SK-N-SH (cell line): ENCODE measurements around the gene CD53. TPM values are rescaled to one million over a fixed set of nuclear protein-coding genes. Genes with fewer than 3 reads are reported as not detected.

Source experiments
- CTCF ChIA-PET: fragments of 300-600, 350-600 bp; formaldehyde crosslinking; extraction: SDS; loops from one replicate; lab custom pipeline; 2021; lab: Yijun Ruan, JAX
- POLR2A ChIA-PET: fragments of 350-600 bp; sonication (Branson Sonifier 250); formaldehyde crosslinking; extraction: SDS; loops from one replicate; lab custom pipeline; 2020; ENCODE audit warnings: antibody characterized with exemption, inconsistent platforms; lab: Yijun Ruan, JAX
- DNase-seq: peaks from one replicate; pipeline ENCODE4 v3.0.0; 2012
- H2AFZ ChIP-seq: fragments of 200-600 bp; sonication (generic); 2 replicates; pipeline ENCODE4 v1.8.1; 2016; ENCODE audit warnings: antibody characterized with exemption, mild to moderate bottlenecking, low read depth
- H3F3A ChIP-seq: fragments of 200-600 bp; sonication (generic); replicated peaks from 2 replicates; pipeline ENCODE3; 2016; ENCODE audit warnings: antibody characterized with exemption, mild to moderate bottlenecking; ENCODE audit not compliant: insufficient read depth
- H3K27ac ChIP-seq, 2 experiments: fragments of 200-500 bp in 1 of 2; fragments of 200-600 bp in 1 of 2; sonication (Bioruptor generic) in 1 of 2; sonication (generic), shearing (Covaris generic) in 1 of 2; 2 replicates each; pipeline versions ENCODE4 v1.5.1 to v1.6.1; 2014 to 2016; ENCODE audit warnings: low read depth in 2 of 2, inconsistent platforms in 1 of 2, low read length in 1 of 2, mild to moderate bottlenecking in 1 of 2, mixed read lengths in 1 of 2
- H3K27me3 ChIP-seq: fragments of 200-600 bp; sonication (generic), shearing (Covaris generic); 2 replicates; pipeline ENCODE4 v1.6.1; 2016; ENCODE audit warnings: mixed run types; ENCODE audit not compliant: insufficient read depth
- H3K36me3 ChIP-seq, 2 experiments: fragments of 200-500 bp in 1 of 2; fragments of 200-600 bp in 1 of 2; sonication (Bioruptor generic) in 1 of 2; sonication (generic) in 1 of 2; replicated peaks in 1 of 2; 2 replicates each; pipeline versions ENCODE3 to v1.5.1; 2014 to 2016; ENCODE audit warnings: low read length in 1 of 2, mild to moderate bottlenecking in 1 of 2; ENCODE audit not compliant: insufficient read depth in 2 of 2, control insufficient read depth in 1 of 2
- H3K4me1 ChIP-seq, 2 experiments: fragments of 200-500 bp in 1 of 2; fragments of 200-600 bp in 1 of 2; sonication (Bioruptor generic) in 1 of 2; sonication (generic), shearing (Covaris generic) in 1 of 2; 2 replicates each; pipeline versions ENCODE4 v1.5.1 to v1.6.1; 2014 to 2016; ENCODE audit warnings: low read depth in 1 of 2, low read length in 1 of 2, mixed run types in 1 of 2; ENCODE audit not compliant: insufficient read depth in 2 of 2, control insufficient read depth in 1 of 2
- H3K4me2 ChIP-seq: fragments of 200-600 bp; sonication (generic), shearing (Covaris generic); 2 replicates; pipeline ENCODE4 v1.6.1; 2017; ENCODE audit warnings: mixed run types
- H3K4me3 ChIP-seq, 2 experiments: fragments of 200-500 bp in 1 of 2; fragments of 200-600 bp in 1 of 2; sonication (Bioruptor generic) in 1 of 2; sonication (generic), shearing (Covaris generic) in 1 of 2; 2 replicates each; pipeline versions ENCODE4 v1.5.1 to v1.8.1; 2014 to 2016; ENCODE audit warnings: low read depth in 2 of 2, inconsistent platforms in 1 of 2, low read length in 1 of 2, mild to moderate bottlenecking in 1 of 2, mixed read lengths in 1 of 2, moderate library complexity in 1 of 2
- H3K79me2 ChIP-seq: fragments of 200-600 bp; sonication (generic); 2 replicates; pipeline ENCODE4 v1.8.1; 2017; ENCODE audit warnings: mild to moderate bottlenecking; ENCODE audit not compliant: insufficient read depth
- H3K9ac ChIP-seq: fragments of 200-600 bp; sonication (generic); 2 replicates; pipeline ENCODE4 v1.6.1; 2017; ENCODE audit warnings: mixed run types
- H3K9me2 ChIP-seq: fragments of 200-600 bp; sonication (generic); 2 replicates; pipeline ENCODE4 v1.6.1; 2017; ENCODE audit warnings: mixed run types
- H3K9me3 ChIP-seq: fragments of 200-600 bp; sonication (generic); 2 replicates; pipeline ENCODE4 v1.6.1; 2017; ENCODE audit warnings: mixed run types, mild to moderate bottlenecking, moderate library complexity
- H4K20me1 ChIP-seq: fragments of 200-600 bp; sonication (generic); 2 replicates; pipeline ENCODE4 v1.6.1; 2017; ENCODE audit warnings: mild to moderate bottlenecking, mixed run types; ENCODE audit not compliant: insufficient read depth
- CHD2 ChIP-seq: fragments of 150-350 bp; IDR thresholded peaks from 2 replicates; pipeline ENCODE4 v1.6.1; 2018; ENCODE audit warnings: low read length; ENCODE audit not compliant: partially characterized antibody
- ELF1 ChIP-seq: IDR thresholded peaks from 2 replicates; pipeline ENCODE4 v1.4.0; 2012
- EP300 ChIP-seq, 2 experiments: IDR thresholded peaks; 2 replicates each; pipeline versions ENCODE4 v1.4.0 to v1.6.1; 2012; ENCODE audit warnings: borderline replicate concordance in 1 of 2, low read depth in 1 of 2, low read length in 1 of 2
- EZH2phosphoT487 ChIP-seq: fragments of 200-600 bp; sonication (generic); IDR thresholded peaks from 2 replicates; pipeline ENCODE4 v1.6.1; 2017; ENCODE audit warnings: low read depth, mixed run types, mild to moderate bottlenecking, antibody characterized with exemption, moderate library complexity, borderline replicate concordance
- FOSL2 ChIP-seq: IDR thresholded peaks from 2 replicates; pipeline ENCODE4 v1.4.0; 2012; ENCODE audit warnings: low read depth, mild to moderate bottlenecking, moderate library complexity, borderline replicate concordance
- FOXM1 ChIP-seq: IDR thresholded peaks from 2 replicates; pipeline ENCODE4 v1.4.0; 2012; ENCODE audit warnings: low read depth, mild to moderate bottlenecking
- GABPA ChIP-seq: IDR thresholded peaks from 2 replicates; pipeline ENCODE4 v1.4.0; 2012; ENCODE audit warnings: low read depth, mild to moderate bottlenecking
- GATA2 ChIP-seq: sonication (generic); formaldehyde crosslinking; IDR thresholded peaks from 2 replicates; pipeline ENCODE4 v1.5.0; 2020; ENCODE audit warnings: mild to moderate bottlenecking, missing genetic modification reagents
- JUND ChIP-seq: IDR thresholded peaks from 2 replicates; pipeline ENCODE4 v1.4.0; 2012
- MEF2A ChIP-seq: IDR thresholded peaks from 2 replicates; pipeline ENCODE4 v1.4.0; 2012; ENCODE audit warnings: low read depth, borderline replicate concordance
- MXI1 ChIP-seq: IDR thresholded peaks from 2 replicates; pipeline ENCODE4 v1.6.1; 2012; ENCODE audit warnings: mild to moderate bottlenecking, low read depth, low read length, improper control_type of control experiment
- NRF1 ChIP-seq: IDR thresholded peaks from 2 replicates; pipeline ENCODE4 v1.6.1; 2012; ENCODE audit warnings: low read depth, mild to moderate bottlenecking, low read length
- RAD21 ChIP-seq: IDR thresholded peaks from 2 replicates; pipeline ENCODE4 v1.6.1; 2012; ENCODE audit warnings: mild to moderate bottlenecking, low read length
- RCOR1 ChIP-seq: fragments of 150-350 bp; IDR thresholded peaks from 2 replicates; pipeline ENCODE4 v1.6.1; 2017; ENCODE audit warnings: antibody characterized with exemption, low read length
- RXRA ChIP-seq: IDR thresholded peaks from 2 replicates; pipeline ENCODE4 v1.4.0; 2012; ENCODE audit warnings: low read depth, mild to moderate bottlenecking, borderline replicate concordance
- SIN3A ChIP-seq: IDR thresholded peaks from 2 replicates; pipeline ENCODE4 v1.6.1; 2012; ENCODE audit warnings: low read depth, mild to moderate bottlenecking, low read length, moderate library complexity, borderline replicate concordance
- SMC3 ChIP-seq: IDR thresholded peaks from 2 replicates; pipeline ENCODE4 v1.6.1; 2012; ENCODE audit warnings: low read depth, low read length, improper control_type of control experiment
- TCF12 ChIP-seq: IDR thresholded peaks from 2 replicates; pipeline ENCODE4 v1.4.0; 2012
- TEAD4 ChIP-seq: IDR thresholded peaks from 2 replicates; pipeline ENCODE4 v1.4.0; 2012; ENCODE audit warnings: mild to moderate bottlenecking, borderline replicate concordance; ENCODE audit not compliant: insufficient read depth
- YY1 ChIP-seq: IDR thresholded peaks from 2 replicates; pipeline ENCODE4 v1.4.0; 2012; ENCODE audit warnings: low read depth, mild to moderate bottlenecking
- WGBS: methylation state at CpG from one replicate; pipeline ENCODE4 v1.1.6; 2017; ENCODE audit warnings: low lambda C conversion rate; 5-methylcytosine and 5-hydroxymethylcytosine counted together
- polyA plus RNA-seq, 3 experiments: library from polyadenylated mRNA; depleted of rRNA; stranded (reverse); fragments of >200 nt; gene quantifications; 2 replicates each; pipeline ENCODE4 v1.2.3, GENCODE V29; 2012
- TF ChIP-seq, protein P1 (sequence below): IDR thresholded peaks from 2 replicates; pipeline ENCODE4 v1.4.0; 2012; ENCODE audit warnings: low read depth, borderline replicate concordance
- TF ChIP-seq, protein P2 (sequence below): fragments of 150-350 bp; IDR thresholded peaks from 2 replicates; pipeline ENCODE4 v1.6.1; 2016; ENCODE audit warnings: mild to moderate bottlenecking, low read depth, low read length
- TF ChIP-seq, protein P3 (sequence below): IDR thresholded peaks from 2 replicates; pipeline ENCODE4 v1.4.0; 2012; ENCODE audit warnings: low read depth

CD53 gene
- polyA plus RNA-seq, 1 of the 3 experiments (the other 2 are of a cell fraction) = not detected

DNA sequence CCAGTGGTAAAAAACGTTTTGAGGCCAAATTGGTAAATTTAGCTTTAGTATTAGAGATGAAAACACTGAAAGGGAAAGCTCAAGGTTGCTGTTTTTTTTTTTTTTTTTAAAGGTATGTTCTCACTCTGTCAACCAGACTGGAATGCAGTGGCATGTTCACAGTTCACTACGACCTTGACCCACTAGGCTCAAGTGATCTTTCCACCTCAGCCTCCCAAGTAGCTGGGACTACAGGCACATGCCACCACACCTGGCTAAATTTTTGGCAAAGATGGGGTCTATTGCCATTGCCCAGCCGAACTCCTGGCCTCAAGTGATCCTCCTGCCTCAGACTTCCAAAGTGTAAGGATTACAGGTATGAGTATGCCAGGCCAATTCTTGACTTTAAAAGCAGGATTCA lies 71.9 kb downstream of the CD53 start:
- TF ChIP-seq TEAD4 = no peak
- TF ChIP-seq YY1 = no peak
- no peak for TF ChIP-seq SIN3A
- TF ChIP-seq RCOR1 = no peak
- TF ChIP-seq EP300 (IDR thresholded peaks at IDR 0.05; ENCODE audit: borderline replicate concordance in 1 of 2, low read depth in 1 of 2, low read length in 1 of 2) = no peak
- no peak for TF ChIP-seq TCF12
- no peak for TF ChIP-seq NRF1
- no peak for TF ChIP-seq GATA2 (CRISPR knock-in tag)
- no peak for TF ChIP-seq RAD21
- TF ChIP-seq, protein P1, sequence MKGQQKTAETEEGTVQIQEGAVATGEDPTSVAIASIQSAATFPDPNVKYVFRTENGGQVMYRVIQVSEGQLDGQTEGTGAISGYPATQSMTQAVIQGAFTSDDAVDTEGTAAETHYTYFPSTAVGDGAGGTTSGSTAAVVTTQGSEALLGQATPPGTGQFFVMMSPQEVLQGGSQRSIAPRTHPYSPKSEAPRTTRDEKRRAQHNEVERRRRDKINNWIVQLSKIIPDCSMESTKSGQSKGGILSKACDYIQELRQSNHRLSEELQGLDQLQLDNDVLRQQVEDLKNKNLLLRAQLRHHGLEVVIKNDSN = no peak
- TF ChIP-seq RXRA = no peak
- TF ChIP-seq EZH2phosphoT487 = no peak
- no peak for TF ChIP-seq FOXM1
- TF ChIP-seq JUND = no peak
- TF ChIP-seq GABPA = no peak
- no peak for TF ChIP-seq ELF1
- no peak for TF ChIP-seq MEF2A
- TF ChIP-seq, protein P2, sequence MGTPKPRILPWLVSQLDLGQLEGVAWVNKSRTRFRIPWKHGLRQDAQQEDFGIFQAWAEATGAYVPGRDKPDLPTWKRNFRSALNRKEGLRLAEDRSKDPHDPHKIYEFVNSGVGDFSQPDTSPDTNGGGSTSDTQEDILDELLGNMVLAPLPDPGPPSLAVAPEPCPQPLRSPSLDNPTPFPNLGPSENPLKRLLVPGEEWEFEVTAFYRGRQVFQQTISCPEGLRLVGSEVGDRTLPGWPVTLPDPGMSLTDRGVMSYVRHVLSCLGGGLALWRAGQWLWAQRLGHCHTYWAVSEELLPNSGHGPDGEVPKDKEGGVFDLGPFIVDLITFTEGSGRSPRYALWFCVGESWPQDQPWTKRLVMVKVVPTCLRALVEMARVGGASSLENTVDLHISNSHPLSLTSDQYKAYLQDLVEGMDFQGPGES = no peak
- TF ChIP-seq SMC3 = no peak
- TF ChIP-seq MXI1 = no peak

DNA sequence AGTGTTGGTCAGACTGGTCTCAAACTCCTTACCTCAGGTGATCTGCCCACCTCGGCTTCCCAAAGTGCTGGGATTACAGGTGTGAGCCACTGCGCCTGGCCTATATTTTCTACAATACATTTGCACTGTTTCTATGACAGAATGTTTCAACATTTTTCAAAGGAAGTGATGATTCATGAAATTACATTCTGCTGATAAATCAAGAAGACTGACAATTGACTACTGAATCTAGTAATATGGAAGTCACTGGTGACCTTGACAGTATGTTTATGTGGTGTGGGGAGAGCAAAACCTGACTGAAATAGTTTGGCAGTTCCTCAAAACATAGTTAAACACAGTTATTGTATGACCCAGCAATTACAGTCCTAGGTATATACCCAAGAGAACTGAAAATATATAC lies 72.7 kb downstream of the CD53 start:
- DNase-seq = no peak
- H3K4me1 ChIP-seq = no peaks in the 10 kb centered on the region
- peaks cover 36 to 45% of the 10 kb centered on the region in 2 experiments for H3K36me3 ChIP-seq
- H3F3A ChIP-seq = peaks cover 7% of the 10 kb centered on the region
- ChIA-PET POLR2A (no interaction called here), CTCF (no interaction called here)
- H3K79me2 ChIP-seq = 0 out of 2 replicates have a peak, but pooled peaks cover 7% of the 10 kb centered on the region
- H2AFZ ChIP-seq = no peak overlapping the region
- H3K27ac ChIP-seq = no peak overlapping the region
- no peaks in the 10 kb centered on the region for H3K9me2 ChIP-seq
- no peak overlapping the region for H3K4me3 ChIP-seq
- WGBS = 97% methylated on average over 2 of the region's 2 CpGs
- no peaks in the 10 kb centered on the region; the same call in 1 of the 2 replicates for H3K9me3 ChIP-seq
- no peak overlapping the region for H3K9ac ChIP-seq
- no peak overlapping the region for H3K4me2 ChIP-seq
- H4K20me1 ChIP-seq = no peaks in the 10 kb centered on the region
- H3K27me3 ChIP-seq = no peaks in the 10 kb centered on the region
- TF ChIP-seq EZH2phosphoT487 (no peak), GABPA (no peak), SMC3 (no peak), CHD2 (no peak), FOSL2 (no peak)
- TF ChIP-seq, protein P3, sequence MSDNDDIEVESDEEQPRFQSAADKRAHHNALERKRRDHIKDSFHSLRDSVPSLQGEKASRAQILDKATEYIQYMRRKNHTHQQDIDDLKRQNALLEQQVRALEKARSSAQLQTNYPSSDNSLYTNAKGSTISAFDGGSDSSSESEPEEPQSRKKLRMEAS = no peak
- TF ChIP-seq, all 33 proteins: peak for 0

More for the DNA sequence above, 71.9 kb downstream of the CD53 start:
- H3K9me3 ChIP-seq = no peaks in the 10 kb centered on the region; the same call in 1 of the 2 replicates
- H2AFZ ChIP-seq = no peak overlapping the region
- 62% methylated on average over 3 of the region's 3 CpGs for WGBS
- no peak for DNase-seq
- peaks cover 7% of the 10 kb centered on the region for H3F3A ChIP-seq
- H3K36me3 ChIP-seq = peaks cover 28 to 37% of the 10 kb centered on the region in 2 experiments
- H3K79me2 ChIP-seq = no peaks in the 10 kb centered on the region
- no peak overlapping the region for H3K4me3 ChIP-seq
- H3K4me2 ChIP-seq = no peak overlapping the region
- H3K9me2 ChIP-seq = no peaks in the 10 kb centered on the region
- no peak overlapping the region for H3K9ac ChIP-seq
- no peak overlapping the region for H3K27ac ChIP-seq
- ChIA-PET POLR2A (no interaction called here), CTCF (interaction anchor here (1.1 kb wide), 1 partner anchor 13 kb away, joined by 3 read pairs; no protein-coding TSS in a partner anchor)
- no peaks in the 10 kb centered on the region for H3K4me1 ChIP-seq
- no peaks in the 10 kb centered on the region for H3K27me3 ChIP-seq
- no peaks in the 10 kb centered on the region for H4K20me1 ChIP-seq
